Mesodermal cell (in vitro differentiated cells): ENCODE data around the gene DNAI4.
"Not testable (repeated sequence)": the region's sequence is repeated elsewhere in the genome, so short reads cannot be mapped to it uniquely, and the experiment has no call there.

Experiments
- H3K27ac ChIP-seq: 2 replicates; pipeline ENCODE4 v1.7.0; 2013; ENCODE audit warnings: mild to moderate bottlenecking, low read depth, low read length, moderate library complexity; ENCODE audit not compliant: severe bottlenecking
- H3K36me3 ChIP-seq: 2 replicates; pipeline ENCODE4 v1.7.1; 2013; ENCODE audit warnings: mild to moderate bottlenecking, low read length, moderate library complexity; ENCODE audit not compliant: control insufficient read depth, insufficient read depth
- H3K4me1 ChIP-seq: one replicate; pipeline ENCODE4 v1.7.1; 2013; ENCODE audit warnings: mild to moderate bottlenecking, low read length; ENCODE audit not compliant: insufficient read depth, control insufficient read depth, poor library complexity, severe bottlenecking
- H3K4me3 ChIP-seq: 2 replicates; pipeline ENCODE4 v1.7.0; 2013; ENCODE audit warnings: low read length, control low read depth, mild to moderate bottlenecking; ENCODE audit not compliant: insufficient read depth, poor library complexity, severe bottlenecking; ENCODE audit errors: extremely low read depth
- H3K9me3 ChIP-seq: 2 replicates; pipeline ENCODE4 v1.7.1; 2013; ENCODE audit warnings: mild to moderate bottlenecking, low read length, moderate library complexity; ENCODE audit not compliant: control insufficient read depth
- WGBS, 2 experiments: methylation state at CpG; one replicate each; pipeline ENCODE4 v1.1.5; 2013; ENCODE audit warnings: missing lambda C conversion rate in 2 of 2; ENCODE audit not compliant: insufficient coverage in 2 of 2; 5-methylcytosine and 5-hydroxymethylcytosine counted together

DNAI4 gene

GRCh38 chr1:66927528-66927927 lies 2.9 kb upstream of the DNAI4 start:
- Histone ChIP-seq H3K27ac (no peak overlapping the region), H3K4me3 (no peak overlapping the region), H3K4me1 (peaks cover 8% of the 10 kb centered on the region), H3K36me3 (no peaks in the 10 kb centered on the region), H3K9me3 (no peaks in the 10 kb centered on the region)

- H3K4me1 ChIP-seq: peaks cover 6% of the 10 kb centered on the region
- no peaks in the 10 kb centered on the region for H3K36me3 ChIP-seq
- WGBS, 2 experiments: 2 to 11% methylated on average over 3 to 6 of the region's 9 CpGs
- peak overlapping the region; percentile 93 for H3K27ac ChIP-seq
- no peaks in the 10 kb centered on the region for H3K9me3 ChIP-seq
- peak overlapping the region; percentile 56 for H3K4me3 ChIP-seq
These were observed 1.3 kb upstream of the DNAI4 start for GRCh38 chr1:66925944-66926343.

GRCh38 chr1:66925558-66925910 lies 878 bp upstream of the DNAI4 start:
- Histone ChIP-seq H3K4me1 (peaks cover 6% of the 10 kb centered on the region), H3K36me3 (peaks cover 2% of the 10 kb centered on the region), H3K27ac (peak overlapping the region; percentile 93), H3K9me3 (no peaks in the 10 kb centered on the region), H3K4me3 (peak overlapping the region; percentile 56)
- WGBS, 2 experiments: 0 to 3% methylated on average over 8 of the region's 11 CpGs

- H3K36me3 ChIP-seq: peaks cover 9% of the 10 kb centered on the region
- H3K4me3 ChIP-seq: no peak overlapping the region
- H3K9me3 ChIP-seq: peaks cover 8% of the 10 kb centered on the region
- H3K27ac ChIP-seq: no peak overlapping the region
- WGBS, 2 experiments: no CpG with 5 or more reads among the region's 2 CpGs
- peaks cover 6% of the 10 kb centered on the region for H3K4me1 ChIP-seq
These were observed 4.1 kb downstream of the DNAI4 start for GRCh38 chr1:66920543-66920942.

GRCh38 chr1:66919828-66920227 lies 4.8 kb downstream of the DNAI4 start:
- Histone ChIP-seq H3K27ac (no peak overlapping the region), H3K4me3 (no peak overlapping the region), H3K36me3 (peaks cover 9% of the 10 kb centered on the region), H3K9me3 (peaks cover 8% of the 10 kb centered on the region), H3K4me1 (peaks cover 6% of the 10 kb centered on the region)
- WGBS, 2 experiments: 86% methylated on average over 1 of the region's 3 CpGs; no CpG with 5 or more reads in 1 of the 2 experiments

GRCh38 chr1:66919063-66919462 lies 5.6 kb downstream of the DNAI4 start:
- H3K4me3 ChIP-seq: no peak overlapping the region
- H3K9me3 ChIP-seq: peaks cover 8% of the 10 kb centered on the region
- H3K27ac ChIP-seq: no peak overlapping the region
- peaks cover 9% of the 10 kb centered on the region for H3K36me3 ChIP-seq
- H3K4me1 ChIP-seq: peaks cover 6% of the 10 kb centered on the region
- 100% methylated on average over 1 of the region's 1 CpG for WGBS, 2 experiments

GRCh38 chr1:66917476-66917875 lies 7.2 kb downstream of the DNAI4 start:
- 80 to 100% methylated on average over 1 of the region's 1 CpG for WGBS, 2 experiments
- no peaks in the 10 kb centered on the region for H3K4me1 ChIP-seq
- peaks cover 9% of the 10 kb centered on the region for H3K36me3 ChIP-seq
- H3K4me3 ChIP-seq: no peak overlapping the region
- H3K27ac ChIP-seq: no peak overlapping the region
- H3K9me3 ChIP-seq: peaks cover 8% of the 10 kb centered on the region

- WGBS, 2 experiments: no CpG with 5 or more reads among the region's 2 CpGs
These were observed 8.3 kb downstream of the DNAI4 start for GRCh38 chr1:66916320-66916719.

GRCh38 chr1:66915203-66915602 lies 9.5 kb downstream of the DNAI4 start:
- H3K4me1 ChIP-seq, H3K36me3 ChIP-seq, H3K9me3 ChIP-seq, H3K27ac ChIP-seq, H3K4me3 ChIP-seq: not testable (repeated sequence)
- WGBS, 2 experiments: no CpG with 5 or more reads among the region's 1 CpG

More at GRCh38 chr1:66916320-66916719, 8.3 kb downstream of the DNAI4 start:
- H3K27ac ChIP-seq: no peak overlapping the region
- H3K36me3 ChIP-seq: peaks cover 9% of the 10 kb centered on the region
- H3K9me3 ChIP-seq: peaks cover 8% of the 10 kb centered on the region
- no peaks in the 10 kb centered on the region for H3K4me1 ChIP-seq
- no peak overlapping the region for H3K4me3 ChIP-seq

GRCh38 chr1:66893712-66894111 lies 30.9 kb downstream of the DNAI4 start:
- Histone ChIP-seq H3K27ac (no peak overlapping the region), H3K4me3 (no peak overlapping the region), H3K36me3 (no peaks in the 10 kb centered on the region), H3K9me3 (no peaks in the 10 kb centered on the region), H3K4me1 (no peaks in the 10 kb centered on the region)
- WGBS, 2 experiments: 100% methylated on average over 1 of the region's 3 CpGs; no CpG with 5 or more reads in 1 of the 2 experiments

GRCh38 chr1:66890621-66891020 lies 34.0 kb downstream of the DNAI4 start:
- Histone ChIP-seq H3K4me1 (no peaks in the 10 kb centered on the region), H3K36me3 (no peaks in the 10 kb centered on the region), H3K27ac (no peak overlapping the region), H3K4me3 (no peak overlapping the region), H3K9me3 (no peaks in the 10 kb centered on the region)
- WGBS, 2 experiments: 90 to 92% methylated on average over 1 of the region's 1 CpG
